GM23338 (cell line): Measurements from ENCODE around the gene PRODH2. TPM values are rescaled to one million over a fixed set of nuclear protein-coding genes. Genes with fewer than 3 reads are reported as not detected.

Source experiments
- ATAC-seq: fragments of 200-7000 bp; cut with Tn5 transposase; 3 replicates; pipeline ENCODE4 v1.9.1; 2020
- DNase-seq: peaks from one replicate; pipeline ENCODE4 v3.0.0-alpha.2; 2015; ENCODE audit warnings: low spot score
- H2AFZ ChIP-seq: fragments of 200-600 bp; sonication (generic); 2 replicates; pipeline ENCODE4 v1.8.0; 2016; ENCODE audit warnings: antibody characterized with exemption, mild to moderate bottlenecking, moderate library complexity
- H3F3A ChIP-seq: fragments of 200-600 bp; sonication (generic); replicated peaks from 2 replicates; pipeline ENCODE4 v1.8.0; 2017; ENCODE audit warnings: antibody characterized with exemption, mixed run types, low read depth
- H3K27ac ChIP-seq: fragments of 200-600 bp; sonication (generic); 2 replicates; pipeline ENCODE4 v1.6.1; 2016; ENCODE audit warnings: low read depth
- H3K27me3 ChIP-seq: fragments of 200-600 bp; sonication (generic); 2 replicates; pipeline ENCODE4 v1.8.0; 2016; ENCODE audit warnings: mild to moderate bottlenecking, mixed run types, moderate library complexity; ENCODE audit not compliant: insufficient read depth
- H3K36me3 ChIP-seq: fragments of 200-600 bp; sonication (generic); 2 replicates; pipeline ENCODE4 v1.8.0; 2016; ENCODE audit warnings: mild to moderate bottlenecking; ENCODE audit not compliant: insufficient read depth
- H3K4me1 ChIP-seq: fragments of 200-600 bp; sonication (generic); 2 replicates; pipeline ENCODE4 v1.8.0; 2016; ENCODE audit warnings: mild to moderate bottlenecking, moderate library complexity; ENCODE audit not compliant: insufficient read depth
- H3K4me2 ChIP-seq: fragments of 200-600 bp; sonication (generic); 2 replicates; pipeline ENCODE4 v1.7.1; 2017; ENCODE audit warnings: mixed run types
- H3K4me3 ChIP-seq: fragments of 200-600 bp; sonication (generic); 2 replicates; pipeline ENCODE4 v1.6.1; 2016; ENCODE audit warnings: mixed run types
- H3K79me2 ChIP-seq: fragments of 200-600 bp; sonication (generic); replicated peaks from 2 replicates; pipeline ENCODE4 v1.8.0; 2017; ENCODE audit warnings: mild to moderate bottlenecking; ENCODE audit not compliant: insufficient read depth
- H3K9me2 ChIP-seq: fragments of 200-600 bp; sonication (generic); 2 replicates; pipeline ENCODE4 v1.8.0; 2017; ENCODE audit not compliant: insufficient read depth
- H4K20me1 ChIP-seq: fragments of 200-600 bp; sonication (generic); replicated peaks from 2 replicates; pipeline ENCODE4 v1.8.0; 2017; ENCODE audit warnings: mild to moderate bottlenecking; ENCODE audit not compliant: insufficient read depth
- H3K27ac Mint-ChIP-seq: 2 replicates; pipeline ENCODE4 v1.8.0; 2020; ENCODE audit warnings: inconsistent platforms, mild to moderate bottlenecking, moderate library complexity, mixed read lengths
- H3K27me3 Mint-ChIP-seq: 3 replicates; pipeline ENCODE4 v1.8.0; 2022; ENCODE audit warnings: low read depth, mild to moderate bottlenecking, moderate library complexity, mixed read lengths, inconsistent platforms; ENCODE audit not compliant: insufficient read depth, poor library complexity
- H3K36me3 Mint-ChIP-seq: 3 replicates; pipeline ENCODE4 v1.8.0; 2021; ENCODE audit warnings: low read depth, mild to moderate bottlenecking, inconsistent platforms, moderate library complexity, mixed read lengths
- H3K4me1 Mint-ChIP-seq: 3 replicates; pipeline ENCODE4 v1.8.0; 2020; ENCODE audit warnings: mild to moderate bottlenecking, inconsistent platforms, mixed read lengths
- H3K4me3 Mint-ChIP-seq: 3 replicates; pipeline ENCODE4 v1.8.0; 2021; ENCODE audit warnings: moderate library complexity, mild to moderate bottlenecking, inconsistent platforms, mixed read lengths
- H3K9me3 Mint-ChIP-seq: 3 replicates; pipeline ENCODE4 v1.8.0; 2020; ENCODE audit warnings: moderate library complexity, mild to moderate bottlenecking, inconsistent platforms, mixed read lengths
- CREB1 ChIP-seq: fragments of 250-450 bp; sonication (Bioruptor Pico); IDR thresholded peaks from 2 replicates; pipeline ENCODE4 v1.5.0; 2020; ENCODE audit warnings: low read depth, mild to moderate bottlenecking, moderate library complexity
- CTCF ChIP-seq, 2 experiments: fragments of 200-600 bp in 1 of 2; sonication (generic) in 1 of 2; conservative IDR thresholded peaks; 2 replicates each; pipeline versions ENCODE4 v1.5.1 to v1.6.1; 2016 to 2017; ENCODE audit warnings: antibody characterized with exemption in 2 of 2, low read depth in 2 of 2, mild to moderate bottlenecking in 2 of 2, moderate library complexity in 1 of 2
- EZH2 ChIP-seq: fragments of 200-600 bp; sonication (generic); IDR thresholded peaks from one replicate; pipeline ENCODE4 v1.8.0; 2017; ENCODE audit warnings: antibody characterized with exemption, mild to moderate bottlenecking, low read depth; ENCODE audit not compliant: unreplicated experiment
- EZH2phosphoT487 ChIP-seq: fragments of 200-600 bp; sonication (generic); IDR thresholded peaks from one replicate; pipeline ENCODE4 v1.8.1; 2018; ENCODE audit warnings: antibody characterized with exemption; ENCODE audit not compliant: unreplicated experiment
- JUNB ChIP-seq: IDR thresholded peaks from one replicate; pipeline ENCODE4 v1.6.1; 2016; ENCODE audit warnings: antibody characterized with exemption; ENCODE audit not compliant: unreplicated experiment
- NANOG ChIP-seq: IDR thresholded peaks from 2 replicates; pipeline ENCODE4 v1.6.1; 2016; ENCODE audit warnings: antibody characterized with exemption, borderline replicate concordance
- POLR2AphosphoS5 ChIP-seq: IDR thresholded peaks from 2 replicates; pipeline ENCODE4 v1.6.1; 2016; ENCODE audit warnings: antibody characterized with exemption, low read depth
- REST ChIP-seq: IDR thresholded peaks from one replicate; pipeline ENCODE4 v1.6.1; 2018; ENCODE audit warnings: antibody characterized with exemption; ENCODE audit not compliant: unreplicated experiment
- STAT1 ChIP-seq: IDR thresholded peaks from one replicate; pipeline ENCODE4 v1.6.1; 2016; ENCODE audit warnings: antibody characterized with exemption; ENCODE audit not compliant: unreplicated experiment
- ZNF114 ChIP-seq: fragments of 250-450 bp; sonication (Bioruptor Pico); IDR thresholded peaks from 2 replicates; pipeline ENCODE4 v1.5.0; 2020; ENCODE audit warnings: mild to moderate bottlenecking, moderate library complexity
- ZNF331 ChIP-seq: fragments of 250-450 bp; sonication (Bioruptor Pico); IDR thresholded peaks from 2 replicates; pipeline ENCODE4 v1.5.0; 2020; ENCODE audit warnings: low read depth, mild to moderate bottlenecking, moderate library complexity
- ZNF462 ChIP-seq: fragments of 250-450 bp; sonication (Bioruptor Pico); IDR thresholded peaks from 2 replicates; pipeline ENCODE4 v1.5.0; 2020; ENCODE audit warnings: mild to moderate bottlenecking, moderate library complexity
- polyA plus RNA-seq: library from polyadenylated mRNA; unstranded; fragments of >200 nt; fragmentation: Nextera tagmentation; extraction: Ambion mirVana; gene quantifications from 2 replicates; pipeline ENCODE4 v1.2.1, GENCODE V29; 2016
- total RNA-seq: library from RNA; depleted of rRNA; stranded (reverse); fragments of >200 nt; shearing (Covaris generic); gene quantifications from 2 replicates; pipeline ENCODE4 v1.2.3, GENCODE V29; 2014
- TF ChIP-seq, protein P1 (sequence below): IDR thresholded peaks from 2 replicates; pipeline ENCODE4 v1.6.1; 2016; ENCODE audit warnings: antibody characterized with exemption

Gene PRODH2
- total and polyA plus RNA-seq, 2 experiments from 2014 or later: not detected

GRCh38 chr19:35853038-35853756 is 40.6 kb upstream of the PRODH2 start:
- H3K4me3 Mint-ChIP-seq: no peak overlapping the region
- Histone ChIP-seq H4K20me1 (no peaks in the 10 kb centered on the region), H3F3A (0 out of 2 replicates have a peak, but pooled peaks cover 3% of the 10 kb centered on the region), H3K36me3 (no peaks in the 10 kb centered on the region), H3K4me3 (no peak overlapping the region), H3K9me2 (no peaks in the 10 kb centered on the region), H3K4me1 (peaks cover 28% of the 10 kb centered on the region), H2AFZ (no peak overlapping the region), H3K27ac (no peak overlapping the region), H3K4me2 (no peak overlapping the region), H3K27me3 (peaks cover 31% of the 10 kb centered on the region), H3K79me2 (no peaks in the 10 kb centered on the region)
- DNase-seq: no peak
- TF ChIP-seq REST: no peak
- no peak for TF ChIP-seq EZH2
- TF ChIP-seq, protein P1, sequence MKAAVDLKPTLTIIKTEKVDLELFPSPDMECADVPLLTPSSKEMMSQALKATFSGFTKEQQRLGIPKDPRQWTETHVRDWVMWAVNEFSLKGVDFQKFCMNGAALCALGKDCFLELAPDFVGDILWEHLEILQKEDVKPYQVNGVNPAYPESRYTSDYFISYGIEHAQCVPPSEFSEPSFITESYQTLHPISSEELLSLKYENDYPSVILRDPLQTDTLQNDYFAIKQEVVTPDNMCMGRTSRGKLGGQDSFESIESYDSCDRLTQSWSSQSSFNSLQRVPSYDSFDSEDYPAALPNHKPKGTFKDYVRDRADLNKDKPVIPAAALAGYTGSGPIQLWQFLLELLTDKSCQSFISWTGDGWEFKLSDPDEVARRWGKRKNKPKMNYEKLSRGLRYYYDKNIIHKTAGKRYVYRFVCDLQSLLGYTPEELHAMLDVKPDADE: no peak
- no peak for TF ChIP-seq EZH2phosphoT487
- TF ChIP-seq ZNF462 (CRISPR knock-in tag): no peak
- TF ChIP-seq NANOG: no peak
- TF ChIP-seq CREB1: no peak
- TF ChIP-seq STAT1: no peak
- no peak for TF ChIP-seq JUNB
- no peak for TF ChIP-seq POLR2AphosphoS5
- no peak for TF ChIP-seq CTCF (conservative IDR thresholded peaks at IDR 0.05; ENCODE audit: low read depth in 2 of 2)
- no peak for TF ChIP-seq ZNF331
- TF ChIP-seq ZNF114: no peak
- H3K4me1 Mint-ChIP-seq: peaks cover 30% of the 10 kb centered on the region
- no peak overlapping the region for H3K27ac Mint-ChIP-seq
- no peaks in the 10 kb centered on the region for H3K9me3 Mint-ChIP-seq
- H3K27me3 Mint-ChIP-seq: peaks cover 44% of the 10 kb centered on the region
- ATAC-seq: no peak
- H3K36me3 Mint-ChIP-seq: no peaks in the 10 kb centered on the region
